GM12878 (cell line): ENCODE results near the gene LRRC26. TPM values are rescaled to one million over a fixed set of nuclear protein-coding genes. Genes with fewer than 3 reads are reported as not detected.

Experiments used
- CHD4 ChIP-seq: fragments of 200-600 bp; sonication (generic); IDR thresholded peaks from 2 replicates; pipeline ENCODE4 v1.6.1; 2016; ENCODE audit warnings: mild to moderate bottlenecking
- DPF2 ChIP-seq: fragments of 450-650 bp; IDR thresholded peaks from 2 replicates; pipeline ENCODE4 v1.6.1; 2017; ENCODE audit warnings: mild to moderate bottlenecking
- ESRRA ChIP-seq: IDR thresholded peaks from 2 replicates; pipeline ENCODE4 v1.6.1; 2012; ENCODE audit warnings: mild to moderate bottlenecking, low read length, improper control_type of control experiment
- FOS ChIP-seq: IDR thresholded peaks from 3 replicates; pipeline ENCODE4 v1.6.1; 2011; ENCODE audit warnings: borderline replicate concordance; ENCODE audit not compliant: insufficient read length; ENCODE audit errors: extremely low read depth
- HDGF ChIP-seq: fragments of 450-650 bp; IDR thresholded peaks from 2 replicates; pipeline ENCODE4 v1.6.1; 2016; ENCODE audit warnings: antibody characterized with exemption
- IRF4 ChIP-seq: IDR thresholded peaks from 2 replicates; pipeline ENCODE4 v1.6.1; 2011; ENCODE audit warnings: low read depth, low read length
- JUND ChIP-seq: IDR thresholded peaks from 2 replicates; pipeline ENCODE4 v1.6.1; 2012; ENCODE audit warnings: low read depth, mild to moderate bottlenecking, low read length, improper control_type of control experiment, moderate library complexity
- KAT2A ChIP-seq: conservative IDR thresholded peaks from 2 replicates; pipeline ENCODE4 v1.6.1; 2011; ENCODE audit warnings: low read depth, low read length; ENCODE audit not compliant: control insufficient read depth
- NFYA ChIP-seq: IDR thresholded peaks from 2 replicates; pipeline ENCODE4 v1.6.1; 2011; ENCODE audit warnings: low read depth, mild to moderate bottlenecking, low read length, improper control_type of control experiment, borderline replicate concordance
- PML ChIP-seq: IDR thresholded peaks from 2 replicates; pipeline ENCODE4 v1.6.1; 2012; ENCODE audit warnings: low read length, inconsistent platforms
- RCOR1 ChIP-seq: conservative IDR thresholded peaks from 2 replicates; pipeline ENCODE4 v1.6.1; 2012; ENCODE audit warnings: low read depth, low read length, improper control_type of control experiment
- SIN3A ChIP-seq: IDR thresholded peaks from 2 replicates; pipeline ENCODE4 v1.6.1; 2012; ENCODE audit warnings: low read depth, low read length, improper control_type of control experiment
- SMAD5 ChIP-seq: IDR thresholded peaks from 2 replicates; pipeline ENCODE4 v1.6.1; 2016; ENCODE audit warnings: antibody characterized with exemption, low read depth
- SP1 ChIP-seq: IDR thresholded peaks from one replicate; pipeline ENCODE4 v1.6.1; 2011; ENCODE audit warnings: low read depth, low read length
- SREBF1 ChIP-seq: IDR thresholded peaks from 2 replicates; pipeline ENCODE4 v1.6.1; 2012; ENCODE audit warnings: mild to moderate bottlenecking, low read length
- TARDBP ChIP-seq: IDR thresholded peaks from 2 replicates; pipeline ENCODE4 v1.6.1; 2016; ENCODE audit warnings: borderline replicate concordance
- ZNF622 ChIP-seq: fragments of 450-650 bp; IDR thresholded peaks from 2 replicates; pipeline ENCODE4 v1.6.1; 2017; ENCODE audit warnings: mild to moderate bottlenecking, inconsistent platforms
- polyA plus RNA-seq, 11 experiments: library from polyadenylated mRNA; depleted of rRNA in 4 of 11; unstranded in 6 of 11; stranded (reverse) in 5 of 11; fragments of >200 nt; fragmentation: Nextera tagmentation in 4 of 11; fragmentation: Illumina TruSeq in 1 of 11; extraction: Ambion mirVana in 4 of 11; extraction: Trizol in 1 of 11; gene quantifications; 1 replicate in 1 of 11; 2 replicates in 10 of 11; pipeline versions ENCODE4 v1.2.1 to v1.2.3, GENCODE V29; 2011 to 2016; ENCODE audit warnings: inconsistent platforms in 2 of 11, missing spikeins in 2 of 11, low read depth in 1 of 11
- total RNA-seq, 4 experiments: library from RNA; depleted of rRNA in 3 of 4; stranded (reverse); fragments of >200 nt in 3 of 4; fragmentation: Illumina TruSeq in 1 of 4; extraction: Trizol in 1 of 4; gene quantifications; 2 replicates each; pipeline versions ENCODE4 v1.2.1 to v1.2.3, GENCODE V29; 2013 to 2021
- TF ChIP-seq, protein P1 (sequence below): fragments of 450-650 bp; IDR thresholded peaks from 2 replicates; pipeline ENCODE4 v1.6.1; 2016; ENCODE audit warnings: mild to moderate bottlenecking, moderate library complexity, borderline replicate concordance
- TF ChIP-seq, protein P2 (sequence below): IDR thresholded peaks from 2 replicates; pipeline ENCODE4 v1.6.1; 2012; ENCODE audit warnings: low read depth, low read length, improper control_type of control experiment
- TF ChIP-seq, protein P3 (sequence below): IDR thresholded peaks from 2 replicates; pipeline ENCODE4 v1.6.1; 2012; ENCODE audit warnings: improper control_type of control experiment, low read depth, low read length; ENCODE audit not compliant: insufficient replicate concordance

The LRRC26 gene
- total and polyA plus RNA-seq, 10 of the 15 experiments (the other 5 are each of a cell fraction or from before 2014, with no cell fraction given) = 0.29 to 0.91 (median 0.64) TPM; not detected in 5

DNA sequence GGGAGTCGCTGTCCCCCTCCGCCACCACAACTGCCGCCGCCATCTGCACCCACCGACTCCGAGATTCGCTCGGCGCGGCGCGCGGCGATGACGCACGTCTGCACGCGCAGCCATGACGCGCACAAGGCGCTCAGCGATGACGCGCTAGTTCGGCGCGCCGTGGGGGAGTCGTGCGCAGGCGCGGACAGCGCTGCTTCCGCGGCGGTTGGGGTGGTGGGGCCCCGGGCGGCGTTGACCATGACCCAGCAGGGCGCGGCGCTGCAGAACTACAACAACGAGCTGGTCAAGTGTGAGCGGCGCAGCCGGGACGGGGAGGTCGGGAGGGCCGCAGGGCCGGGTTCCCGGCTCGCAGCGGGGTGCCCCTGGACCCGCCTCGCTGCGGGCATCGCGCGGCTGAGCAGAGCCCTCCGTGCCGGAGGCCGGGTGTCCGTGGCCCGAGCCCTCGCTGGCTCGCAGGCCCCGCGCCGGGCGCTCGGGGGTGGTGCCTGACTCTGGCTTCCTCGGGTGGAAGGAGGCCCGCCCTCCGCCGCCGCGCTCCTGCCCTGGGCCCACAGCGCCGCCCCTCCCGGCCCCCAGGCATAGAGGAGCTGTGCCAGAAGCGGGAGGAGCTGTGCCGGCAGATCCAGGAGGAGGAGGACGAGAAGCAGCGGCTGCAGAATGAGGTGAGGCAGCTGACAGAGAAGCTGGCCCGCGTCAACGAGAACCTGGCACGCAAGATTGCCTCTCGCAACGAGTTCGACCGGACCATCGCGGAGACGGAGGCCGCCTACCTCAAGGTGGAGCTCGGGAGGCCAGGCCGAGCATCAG, 18.8 kb upstream of the LRRC26 start, which contains the start of the genes ANAPC2 and SSNA1 (continued):
- TF ChIP-seq, protein P1, sequence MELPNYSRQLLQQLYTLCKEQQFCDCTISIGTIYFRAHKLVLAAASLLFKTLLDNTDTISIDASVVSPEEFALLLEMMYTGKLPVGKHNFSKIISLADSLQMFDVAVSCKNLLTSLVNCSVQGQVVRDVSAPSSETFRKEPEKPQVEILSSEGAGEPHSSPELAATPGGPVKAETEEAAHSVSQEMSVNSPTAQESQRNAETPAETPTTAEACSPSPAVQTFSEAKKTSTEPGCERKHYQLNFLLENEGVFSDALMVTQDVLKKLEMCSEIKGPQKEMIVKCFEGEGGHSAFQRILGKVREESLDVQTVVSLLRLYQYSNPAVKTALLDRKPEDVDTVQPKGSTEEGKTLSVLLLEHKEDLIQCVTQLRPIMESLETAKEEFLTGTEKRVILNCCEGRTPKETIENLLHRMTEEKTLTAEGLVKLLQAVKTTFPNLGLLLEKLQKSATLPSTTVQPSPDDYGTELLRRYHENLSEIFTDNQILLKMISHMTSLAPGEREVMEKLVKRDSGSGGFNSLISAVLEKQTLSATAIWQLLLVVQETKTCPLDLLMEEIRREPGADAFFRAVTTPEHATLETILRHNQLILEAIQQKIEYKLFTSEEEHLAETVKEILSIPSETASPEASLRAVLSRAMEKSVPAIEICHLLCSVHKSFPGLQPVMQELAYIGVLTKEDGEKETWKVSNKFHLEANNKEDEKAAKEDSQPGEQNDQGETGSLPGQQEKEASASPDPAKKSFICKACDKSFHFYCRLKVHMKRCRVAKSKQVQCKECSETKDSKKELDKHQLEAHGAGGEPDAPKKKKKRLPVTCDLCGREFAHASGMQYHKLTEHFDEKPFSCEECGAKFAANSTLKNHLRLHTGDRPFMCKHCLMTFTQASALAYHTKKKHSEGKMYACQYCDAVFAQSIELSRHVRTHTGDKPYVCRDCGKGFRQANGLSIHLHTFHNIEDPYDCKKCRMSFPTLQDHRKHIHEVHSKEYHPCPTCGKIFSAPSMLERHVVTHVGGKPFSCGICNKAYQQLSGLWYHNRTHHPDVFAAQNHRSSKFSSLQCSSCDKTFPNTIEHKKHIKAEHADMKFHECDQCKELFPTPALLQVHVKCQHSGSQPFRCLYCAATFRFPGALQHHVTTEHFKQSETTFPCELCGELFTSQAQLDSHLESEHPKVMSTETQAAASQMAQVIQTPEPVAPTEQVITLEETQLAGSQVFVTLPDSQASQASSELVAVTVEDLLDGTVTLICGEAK = 0 out of 2 replicates have a peak, but pooled peaks have one; percentile 33
- peak; percentile 10; the same call in 1 of the 2 replicates for TF ChIP-seq IRF4
- TF ChIP-seq ZNF622 = no peak
- TF ChIP-seq JUND = 0 out of 2 replicates have a peak, but pooled peaks have one; percentile 35
- TF ChIP-seq NFYA = no peak
- TF ChIP-seq, protein P2, sequence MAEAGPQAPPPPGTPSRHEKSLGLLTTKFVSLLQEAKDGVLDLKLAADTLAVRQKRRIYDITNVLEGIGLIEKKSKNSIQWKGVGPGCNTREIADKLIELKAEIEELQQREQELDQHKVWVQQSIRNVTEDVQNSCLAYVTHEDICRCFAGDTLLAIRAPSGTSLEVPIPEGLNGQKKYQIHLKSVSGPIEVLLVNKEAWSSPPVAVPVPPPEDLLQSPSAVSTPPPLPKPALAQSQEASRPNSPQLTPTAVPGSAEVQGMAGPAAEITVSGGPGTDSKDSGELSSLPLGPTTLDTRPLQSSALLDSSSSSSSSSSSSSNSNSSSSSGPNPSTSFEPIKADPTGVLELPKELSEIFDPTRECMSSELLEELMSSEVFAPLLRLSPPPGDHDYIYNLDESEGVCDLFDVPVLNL = no peak
- peak; percentile 78; the same call in 1 of the 2 replicates for TF ChIP-seq RCOR1
- TF ChIP-seq SREBF1 = peak; percentile 70
- no peak for TF ChIP-seq SMAD5
- no peak for TF ChIP-seq FOS
- peak; percentile 87; the same call in 1 of the 2 replicates for TF ChIP-seq TARDBP
- no peak for TF ChIP-seq KAT2A
- peak; percentile 90 for TF ChIP-seq HDGF
- no peak for TF ChIP-seq CHD4
- TF ChIP-seq DPF2 = peak; percentile 91
- no peak; the same call in 1 of the 2 replicates for TF ChIP-seq PML
- TF ChIP-seq, protein P3, sequence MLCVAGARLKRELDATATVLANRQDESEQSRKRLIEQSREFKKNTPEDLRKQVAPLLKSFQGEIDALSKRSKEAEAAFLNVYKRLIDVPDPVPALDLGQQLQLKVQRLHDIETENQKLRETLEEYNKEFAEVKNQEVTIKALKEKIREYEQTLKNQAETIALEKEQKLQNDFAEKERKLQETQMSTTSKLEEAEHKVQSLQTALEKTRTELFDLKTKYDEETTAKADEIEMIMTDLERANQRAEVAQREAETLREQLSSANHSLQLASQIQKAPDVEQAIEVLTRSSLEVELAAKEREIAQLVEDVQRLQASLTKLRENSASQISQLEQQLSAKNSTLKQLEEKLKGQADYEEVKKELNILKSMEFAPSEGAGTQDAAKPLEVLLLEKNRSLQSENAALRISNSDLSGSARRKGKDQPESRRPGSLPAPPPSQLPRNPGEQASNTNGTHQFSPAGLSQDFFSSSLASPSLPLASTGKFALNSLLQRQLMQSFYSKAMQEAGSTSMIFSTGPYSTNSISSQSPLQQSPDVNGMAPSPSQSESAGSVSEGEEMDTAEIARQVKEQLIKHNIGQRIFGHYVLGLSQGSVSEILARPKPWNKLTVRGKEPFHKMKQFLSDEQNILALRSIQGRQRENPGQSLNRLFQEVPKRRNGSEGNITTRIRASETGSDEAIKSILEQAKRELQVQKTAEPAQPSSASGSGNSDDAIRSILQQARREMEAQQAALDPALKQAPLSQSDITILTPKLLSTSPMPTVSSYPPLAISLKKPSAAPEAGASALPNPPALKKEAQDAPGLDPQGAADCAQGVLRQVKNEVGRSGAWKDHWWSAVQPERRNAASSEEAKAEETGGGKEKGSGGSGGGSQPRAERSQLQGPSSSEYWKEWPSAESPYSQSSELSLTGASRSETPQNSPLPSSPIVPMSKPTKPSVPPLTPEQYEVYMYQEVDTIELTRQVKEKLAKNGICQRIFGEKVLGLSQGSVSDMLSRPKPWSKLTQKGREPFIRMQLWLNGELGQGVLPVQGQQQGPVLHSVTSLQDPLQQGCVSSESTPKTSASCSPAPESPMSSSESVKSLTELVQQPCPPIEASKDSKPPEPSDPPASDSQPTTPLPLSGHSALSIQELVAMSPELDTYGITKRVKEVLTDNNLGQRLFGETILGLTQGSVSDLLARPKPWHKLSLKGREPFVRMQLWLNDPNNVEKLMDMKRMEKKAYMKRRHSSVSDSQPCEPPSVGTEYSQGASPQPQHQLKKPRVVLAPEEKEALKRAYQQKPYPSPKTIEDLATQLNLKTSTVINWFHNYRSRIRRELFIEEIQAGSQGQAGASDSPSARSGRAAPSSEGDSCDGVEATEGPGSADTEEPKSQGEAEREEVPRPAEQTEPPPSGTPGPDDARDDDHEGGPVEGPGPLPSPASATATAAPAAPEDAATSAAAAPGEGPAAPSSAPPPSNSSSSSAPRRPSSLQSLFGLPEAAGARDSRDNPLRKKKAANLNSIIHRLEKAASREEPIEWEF = no peak
- TF ChIP-seq SIN3A = peak; percentile 96
- peak; percentile 83; the same call in 1 of the 2 replicates for TF ChIP-seq ESRRA
- TF ChIP-seq SP1 = peak; percentile 81
